NCI-H510A treated with DMSO at 0.1 percent for 48 hours (cell line): ENCODE measurements around the gene PTX3.

ENCODE experiments used
- DNase-seq: peaks from one replicate; lab custom pipeline; 2025; lab: John Stamatoyannopoulos, UW

The PTX3 gene

DNA sequence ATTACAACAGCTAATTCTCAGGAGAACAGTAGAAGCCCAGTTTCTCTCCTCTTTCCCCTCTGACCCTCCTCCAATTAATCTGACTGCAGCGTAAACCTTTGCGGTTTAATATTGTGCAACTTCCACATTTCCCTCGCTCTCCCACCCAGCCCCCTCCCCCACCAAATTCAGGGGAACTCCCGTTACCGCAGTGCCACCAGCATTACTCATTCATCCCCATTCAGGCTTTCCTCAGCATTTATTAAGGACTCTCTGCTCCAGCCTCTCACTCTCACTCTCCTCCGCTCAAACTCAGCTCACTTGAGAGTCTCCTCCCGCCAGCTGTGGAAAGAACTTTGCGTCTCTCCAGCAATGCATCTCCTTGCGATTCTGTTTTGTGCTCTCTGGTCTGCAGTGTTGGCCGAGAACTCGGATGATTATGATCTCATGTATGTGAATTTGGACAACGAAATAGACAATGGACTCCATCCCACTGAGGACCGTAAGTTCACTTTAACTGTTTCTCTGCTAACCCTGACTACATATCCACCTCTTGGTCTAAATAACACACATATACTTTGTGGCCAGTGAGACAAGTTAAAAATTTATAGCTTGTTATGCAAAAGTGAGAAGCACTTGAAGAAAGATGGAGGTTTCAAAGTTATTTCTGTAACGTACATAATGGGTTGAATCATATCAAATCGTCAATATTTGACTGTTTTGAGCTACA is at the start of gene PTX3:
PTX3 (plus strand) TSS at position 268 of the 709 bp plus-strand sequence; CDS start at position 352, 84 bp downstream.
- no peak for DNase-seq

DNA sequence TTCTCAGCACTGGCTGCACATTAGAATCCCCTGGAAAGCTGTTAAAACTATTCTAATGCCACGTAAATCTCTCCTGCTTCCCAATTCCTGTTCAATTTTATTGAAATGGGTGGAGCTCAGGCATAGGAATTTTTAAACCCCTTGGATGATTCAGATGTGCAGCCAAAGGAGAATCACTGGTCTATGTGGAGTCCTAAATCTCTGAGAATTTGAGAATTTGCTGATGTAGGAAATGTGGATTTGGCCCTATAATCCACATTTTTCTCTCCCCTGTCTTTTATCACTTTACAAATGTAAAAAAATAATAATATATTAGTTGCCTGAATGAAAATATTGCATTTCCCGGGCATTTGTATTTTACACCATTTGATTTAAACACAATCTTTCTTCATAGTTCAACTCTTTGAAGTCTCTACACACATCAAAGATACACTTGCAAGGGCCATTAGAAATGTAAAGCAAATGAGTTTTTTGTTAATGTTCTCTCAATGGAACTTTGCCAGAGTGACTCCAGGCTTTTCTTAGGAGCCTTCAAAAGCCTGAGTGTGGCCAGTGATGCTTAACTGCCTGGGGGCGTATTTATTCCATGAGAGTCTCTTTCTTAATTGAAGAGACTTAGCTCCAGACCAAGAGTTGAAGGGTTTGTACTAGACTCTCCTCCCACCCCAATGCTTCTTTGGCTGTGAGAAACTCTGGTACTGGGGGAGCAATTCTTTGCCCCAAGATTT is 48.8 kb upstream of the PTX3 start:
- no peak for DNase-seq

DNA sequence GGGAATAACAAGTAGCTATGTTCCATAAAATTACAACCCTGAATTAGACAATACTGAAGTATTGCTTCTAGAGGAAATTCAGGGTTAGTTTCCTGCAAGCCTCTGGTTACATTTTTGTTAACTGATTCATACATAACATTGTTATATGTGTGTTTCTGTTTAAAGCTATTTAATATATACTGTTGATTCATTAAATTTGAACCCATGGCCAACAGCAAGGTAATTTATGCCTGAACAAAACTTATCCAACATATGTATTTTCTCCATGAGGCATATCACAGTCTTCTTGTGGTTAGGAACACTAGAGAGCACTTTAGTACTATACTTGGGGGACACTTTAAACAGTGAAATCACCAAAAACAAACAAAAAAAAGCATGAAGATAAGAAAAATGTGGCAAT is 47.7 kb upstream of the PTX3 start:
- no peak for DNase-seq

DNA sequence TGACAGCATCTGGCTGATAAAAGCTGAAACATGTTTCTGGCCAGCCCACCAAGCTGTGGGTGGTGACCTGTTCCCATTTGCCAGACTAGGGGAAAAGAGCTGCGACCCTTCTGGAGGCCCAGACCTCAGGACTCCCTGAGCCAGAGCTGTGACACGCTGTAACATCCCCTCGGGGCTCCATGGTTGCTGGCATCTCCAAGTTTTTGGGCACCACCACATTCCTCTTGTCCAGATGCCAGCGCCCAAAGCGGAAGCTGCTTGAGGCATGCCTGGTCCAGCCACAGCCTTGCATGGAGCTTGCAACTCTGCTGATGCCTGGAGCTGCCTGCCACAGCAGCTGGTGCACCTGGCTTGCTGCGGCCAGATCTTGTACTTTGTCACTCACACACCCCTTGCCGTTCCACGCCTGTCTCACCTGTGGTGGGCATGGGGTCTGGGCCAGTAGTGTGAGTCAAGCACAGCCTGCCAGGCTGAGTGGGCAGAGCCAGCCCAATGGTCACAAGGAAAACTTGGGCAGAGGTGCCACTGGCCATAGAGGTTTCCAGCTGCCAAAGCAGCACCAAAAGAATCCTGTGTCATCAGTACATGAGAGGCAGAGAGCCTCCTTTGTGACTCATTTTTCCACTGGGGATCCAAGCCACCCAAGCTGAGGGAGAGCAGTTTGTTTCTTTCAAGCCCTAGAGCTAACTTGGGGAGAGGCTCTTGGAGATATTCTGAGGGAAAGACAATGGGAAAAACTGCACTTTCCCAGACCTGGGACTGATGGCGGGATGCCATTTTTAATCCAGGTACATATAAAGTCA is 45.7 kb upstream of the PTX3 start:
- no peak for DNase-seq

DNA sequence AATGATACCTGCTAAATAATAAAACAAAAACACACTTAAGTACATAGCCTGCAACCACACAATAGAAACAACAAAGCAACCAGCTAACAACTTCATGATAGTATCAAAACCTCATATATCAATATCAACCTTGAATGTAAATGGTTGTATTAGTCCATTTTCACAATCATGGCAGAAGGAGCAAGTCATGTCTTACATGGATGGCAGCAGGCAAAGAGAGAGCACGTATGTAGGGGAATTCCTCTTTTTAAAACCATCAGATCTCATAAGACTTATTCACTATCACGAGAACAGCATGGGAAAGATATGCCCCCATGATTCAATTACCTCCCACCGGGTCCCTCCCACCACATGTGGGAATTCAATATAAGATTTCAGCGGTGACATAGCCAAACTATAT is 44.5 kb upstream of the PTX3 start:
- DNase-seq, result no peak

DNA sequence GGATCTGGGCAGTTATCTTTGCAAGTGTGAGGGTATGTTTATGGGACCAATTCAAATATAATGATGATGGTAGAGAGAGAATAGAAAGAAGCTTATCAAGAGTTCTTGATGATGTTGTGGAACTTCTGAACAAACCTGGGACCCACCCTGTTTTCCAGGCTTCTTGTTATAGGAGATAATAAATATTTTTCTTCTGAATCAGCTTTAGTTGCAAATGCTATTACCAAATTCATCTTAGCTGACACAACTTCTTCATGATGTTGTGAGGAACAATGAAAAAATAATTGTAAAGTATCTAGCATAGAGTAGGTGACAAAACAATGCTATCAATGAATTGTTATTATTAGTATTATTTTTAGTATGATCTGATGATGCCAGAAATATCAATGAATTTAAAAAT is 43.5 kb upstream of the PTX3 start:
- no peak for DNase-seq

DNA sequence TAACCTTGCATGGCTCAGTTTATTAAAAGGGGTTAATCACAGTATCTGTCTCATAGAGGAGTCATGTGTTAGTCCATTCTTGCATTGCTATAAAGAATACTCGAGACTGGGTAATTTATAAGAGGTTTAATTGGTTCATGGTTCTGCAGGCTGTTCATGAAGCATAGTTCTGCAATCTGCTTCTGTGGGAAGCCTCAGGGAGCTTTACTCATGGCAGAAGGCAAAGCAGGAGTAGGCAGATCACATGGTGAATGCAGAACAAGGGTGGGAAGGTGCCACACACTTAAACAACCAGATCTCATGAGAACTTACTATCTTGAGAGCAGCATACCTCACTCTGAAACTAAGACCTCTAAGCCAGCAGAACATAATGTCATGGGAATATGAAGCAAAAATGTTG is 42.2 kb upstream of the PTX3 start:
- DNase-seq, result no peak

DNA sequence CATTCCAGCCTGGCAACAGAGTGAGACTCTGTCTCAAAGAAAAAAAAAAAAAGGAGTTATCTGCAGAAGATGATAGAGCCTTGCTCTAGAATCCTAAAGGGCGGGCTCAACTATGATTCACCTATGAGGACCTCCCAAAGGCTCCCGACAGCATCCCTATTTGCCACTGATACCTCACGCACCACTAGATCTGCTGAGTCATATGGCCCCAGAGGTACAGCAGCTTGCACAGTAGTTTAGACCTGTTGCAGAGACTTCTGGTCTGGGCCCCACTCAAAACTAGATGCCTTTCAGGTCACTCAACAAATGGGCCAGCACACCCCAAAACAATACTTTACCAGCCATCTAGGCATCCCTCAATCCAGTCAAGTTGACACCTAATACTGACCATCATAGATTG is 38.1 kb upstream of the PTX3 start:
- no peak for DNase-seq

DNA sequence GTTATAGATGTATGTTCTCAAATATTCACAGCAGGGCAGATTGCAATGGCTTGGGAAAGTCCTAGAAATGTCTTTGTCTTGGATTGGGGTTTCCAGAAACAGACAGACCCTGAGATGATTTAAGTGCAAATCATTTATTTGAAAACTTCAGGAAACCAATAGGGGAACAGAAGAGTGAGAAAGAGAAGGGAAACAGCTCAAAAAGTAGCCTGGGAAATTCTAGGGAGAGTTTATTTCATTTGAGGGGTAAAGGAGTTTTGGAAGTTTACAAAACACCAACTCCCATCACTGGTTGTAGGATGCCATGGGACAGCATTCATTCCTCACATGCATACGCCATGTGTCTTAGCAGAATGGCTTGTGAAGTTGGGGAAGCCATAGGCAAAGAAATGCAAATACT is 32.3 kb upstream of the PTX3 start:
- no peak for DNase-seq

DNA sequence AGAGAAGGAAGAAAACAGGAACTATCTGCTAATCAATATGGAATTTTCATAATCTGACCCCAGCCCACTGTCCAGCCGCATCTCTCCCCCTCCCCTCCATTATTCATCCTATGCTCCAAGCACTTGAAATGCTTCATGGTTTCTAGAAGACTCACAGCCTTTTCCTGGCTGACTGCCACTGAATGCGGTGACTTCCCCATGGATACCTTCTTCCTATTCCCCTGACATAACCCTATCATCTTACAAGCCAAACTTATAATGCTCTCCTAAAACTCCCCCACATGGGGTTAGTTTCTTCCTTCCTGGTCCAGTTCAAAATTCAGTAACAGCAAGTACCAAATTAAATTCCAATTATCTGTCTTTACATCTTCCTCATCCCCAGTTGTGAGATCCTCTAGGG is 31.2 kb upstream of the PTX3 start:
- no peak for DNase-seq

DNA sequence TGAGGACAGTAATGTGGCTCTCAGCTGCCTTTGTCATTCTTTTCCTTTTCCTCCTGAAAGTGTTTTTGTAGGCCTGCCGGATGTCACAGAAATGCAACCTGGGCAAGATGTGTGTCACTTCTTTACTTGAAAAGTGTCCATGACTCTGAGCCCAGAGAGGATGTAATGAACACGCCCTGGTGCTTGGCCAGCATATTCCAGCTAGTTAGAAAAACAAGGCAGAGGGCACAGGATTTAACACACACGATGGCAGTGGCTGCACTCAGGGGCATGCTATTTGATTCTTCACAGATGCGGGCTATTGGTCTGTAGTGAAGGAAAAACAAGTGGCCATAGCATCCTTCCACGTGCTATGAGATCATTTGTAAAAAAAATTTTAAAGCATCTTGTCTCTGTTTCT is 30.3 kb upstream of the PTX3 start:
- DNase-seq, result no peak

DNA sequence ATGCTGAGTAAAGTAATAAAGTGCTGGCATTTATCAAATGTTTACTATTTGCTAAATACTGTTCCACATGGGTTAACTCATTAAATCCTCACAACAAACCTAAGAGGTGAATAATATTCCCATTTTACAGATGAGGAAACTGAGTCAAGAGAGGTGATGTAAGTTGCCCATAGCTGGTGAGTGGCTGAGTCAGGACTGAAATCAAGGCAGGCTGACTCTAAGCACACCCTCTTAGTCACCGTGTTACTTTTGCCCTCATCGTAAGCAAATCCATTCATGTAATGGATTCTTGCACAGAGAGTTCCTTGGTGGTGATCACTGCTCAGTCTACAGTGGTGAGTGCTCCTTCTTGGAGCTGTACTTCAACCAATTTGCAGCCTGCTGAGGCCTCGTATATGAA is 28.9 kb upstream of the PTX3 start:
- no peak for DNase-seq

DNA sequence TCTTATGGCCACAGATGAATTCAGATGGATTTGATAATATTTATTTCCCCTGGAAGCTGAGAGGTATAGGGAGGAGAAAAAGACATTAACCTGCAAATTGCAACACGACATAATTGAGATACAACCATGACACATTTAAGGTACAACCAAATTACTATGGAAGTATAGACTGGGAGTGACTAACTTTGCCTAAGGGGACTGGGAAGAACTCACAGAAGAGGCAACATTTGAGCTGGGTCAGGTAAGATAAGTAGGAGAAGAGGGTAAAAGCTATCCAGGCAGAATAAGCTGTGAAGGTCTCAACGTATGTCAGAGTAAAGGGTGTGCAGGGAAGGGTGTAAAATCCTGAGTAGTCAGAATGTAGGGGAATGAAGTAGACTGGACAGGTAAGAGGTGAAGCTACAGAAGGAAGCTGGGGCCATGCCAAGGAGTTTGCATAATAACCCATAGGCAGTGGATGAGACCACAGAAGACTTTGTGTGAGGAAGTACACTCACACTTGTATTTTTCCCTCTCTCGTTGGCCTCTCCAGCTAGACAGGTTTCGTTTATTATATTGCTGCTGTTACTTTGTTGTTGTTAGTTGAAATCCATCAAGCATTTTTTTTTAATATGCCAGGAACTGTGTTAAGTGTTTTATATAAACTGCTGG is 28.0 kb upstream of the PTX3 start:
- no peak for DNase-seq

DNA sequence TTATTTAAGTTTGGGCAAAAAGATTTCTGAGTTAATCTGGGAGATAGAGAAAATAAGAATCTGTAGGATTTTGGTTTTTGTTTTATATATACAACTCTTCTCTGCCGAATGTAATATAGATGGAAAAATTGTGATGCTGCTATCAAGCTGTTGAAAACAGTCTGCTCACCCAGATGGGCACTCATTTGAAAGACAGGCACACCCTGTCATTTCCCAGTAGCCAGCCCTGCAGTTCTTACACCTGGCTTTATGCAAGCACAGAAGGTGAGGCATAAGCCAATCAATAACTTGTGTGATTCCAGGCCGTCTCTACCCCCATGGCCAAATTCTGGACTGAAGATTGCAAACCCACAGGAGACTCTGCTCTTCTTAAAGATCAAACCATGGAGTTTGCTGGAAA is 27.1 kb upstream of the PTX3 start:
- no peak for DNase-seq

DNA sequence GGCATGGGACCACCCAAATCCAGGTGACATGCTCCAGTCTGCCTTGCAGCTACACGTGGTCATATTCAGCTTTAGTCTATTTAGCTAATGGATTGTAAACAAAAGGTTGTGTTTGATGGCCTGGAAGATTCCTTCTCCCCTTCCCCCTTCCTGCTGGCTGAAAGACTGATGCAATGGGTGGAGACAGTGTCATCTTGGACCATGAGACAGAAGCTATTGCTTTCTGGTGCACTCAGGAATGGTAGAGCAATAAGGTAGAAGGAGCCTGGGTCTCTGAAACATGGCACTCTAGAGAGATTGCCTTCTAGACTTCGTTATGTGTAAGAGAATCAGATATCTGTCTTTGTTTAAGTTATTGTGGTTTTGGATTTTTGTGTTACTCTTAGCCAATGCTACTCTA is 25.7 kb upstream of the PTX3 start:
- no peak for DNase-seq

DNA sequence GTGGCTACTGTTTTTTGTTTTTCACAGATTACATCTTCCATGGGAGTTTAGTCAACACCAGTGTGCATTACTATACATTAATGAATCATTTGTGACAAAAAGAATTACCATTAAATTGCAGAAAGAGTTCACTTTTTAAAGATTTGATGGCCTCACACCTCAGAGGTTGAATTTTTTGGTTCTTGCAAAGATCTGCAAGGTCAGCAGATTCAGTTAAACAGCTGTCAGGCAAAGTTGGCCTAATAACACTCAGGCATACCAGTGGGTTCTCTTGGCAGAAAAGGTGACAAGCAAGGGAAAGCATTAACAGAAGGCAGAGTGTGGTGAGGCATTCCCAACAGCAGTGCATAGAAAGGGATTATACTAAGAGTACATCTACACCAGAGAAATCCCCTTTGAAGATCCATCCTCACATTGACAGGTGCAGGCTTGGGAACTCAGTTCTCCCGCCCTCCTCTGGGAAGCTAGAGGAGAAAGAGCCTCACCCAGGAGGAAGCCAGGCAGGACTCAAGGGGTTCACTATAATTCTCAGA is 24.3 kb upstream of the PTX3 start:
- no peak for DNase-seq

DNA sequence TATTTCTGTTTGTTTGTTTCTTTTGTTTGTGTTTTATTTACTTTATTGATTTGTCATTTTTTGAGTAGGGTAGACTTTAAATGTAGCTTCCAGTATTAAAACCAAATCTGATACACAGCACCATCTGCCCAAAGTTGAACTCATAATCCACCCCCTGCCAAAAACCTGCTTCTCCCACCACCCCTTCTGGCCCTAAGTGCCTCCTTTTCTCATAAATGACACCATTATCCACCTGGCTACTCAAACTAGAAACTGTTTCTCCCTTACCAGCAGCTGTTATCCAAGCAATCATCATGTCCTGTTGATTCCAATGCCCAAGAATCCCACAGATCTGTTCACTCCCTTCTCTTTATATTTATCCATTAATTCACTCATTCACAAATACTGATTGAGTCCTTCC is 21.8 kb upstream of the PTX3 start:
- no peak for DNase-seq

DNA sequence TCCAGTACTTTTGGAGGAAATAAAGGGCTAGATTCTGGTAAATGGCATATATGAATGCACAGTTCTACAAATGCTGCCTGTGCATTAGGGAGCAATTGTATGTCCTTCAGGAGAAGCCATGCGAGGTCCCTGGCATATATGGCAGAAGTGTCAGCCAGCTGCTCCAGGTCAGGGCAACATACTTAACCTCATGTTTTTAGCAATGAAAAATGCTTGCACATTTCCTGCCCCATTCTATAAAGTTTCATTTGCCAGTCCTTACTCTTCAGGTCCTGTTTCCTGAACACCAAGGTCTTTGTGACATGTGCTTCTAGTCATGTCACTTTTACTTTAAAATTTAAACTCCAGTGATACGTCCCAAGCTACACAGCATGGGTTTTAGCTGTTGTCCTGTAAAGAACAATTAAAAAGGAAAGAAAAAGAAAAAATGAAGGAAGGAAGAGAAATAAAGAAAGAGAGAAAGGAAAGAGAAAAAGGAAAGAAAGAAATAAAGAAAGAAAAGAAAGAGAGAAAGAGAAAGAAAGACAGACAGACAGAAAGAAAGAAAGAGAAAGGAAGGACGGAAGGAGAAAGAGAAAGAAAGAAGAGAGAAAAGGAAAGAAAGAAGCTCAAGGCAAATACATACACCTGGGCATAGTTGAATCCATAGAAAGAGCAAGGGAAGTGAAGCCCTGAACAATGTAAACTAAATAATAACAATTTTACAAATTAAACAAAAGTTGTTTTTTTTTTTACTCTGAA is 20.1 kb upstream of the PTX3 start:
- DNase-seq, result no peak

DNA sequence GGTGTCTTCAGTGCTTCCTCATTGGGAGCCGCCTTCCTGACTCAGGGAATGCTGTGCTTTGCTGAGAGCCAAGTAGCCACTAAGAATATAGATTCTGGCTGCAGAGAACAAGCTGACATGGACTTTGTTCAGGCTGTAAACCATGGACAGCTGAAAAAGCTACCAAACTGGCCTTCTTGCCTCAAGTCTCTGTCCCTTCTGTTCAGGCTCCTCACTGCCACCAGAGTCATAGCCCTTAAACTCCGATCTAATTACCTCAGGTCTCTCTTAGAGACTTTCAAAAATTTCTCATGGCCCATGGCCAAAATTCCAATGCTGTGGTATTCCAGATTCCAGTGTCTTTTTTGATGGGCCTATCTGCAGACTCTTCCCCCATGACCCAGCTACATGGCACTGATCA is 19.4 kb upstream of the PTX3 start:
- DNase-seq, result no peak

DNA sequence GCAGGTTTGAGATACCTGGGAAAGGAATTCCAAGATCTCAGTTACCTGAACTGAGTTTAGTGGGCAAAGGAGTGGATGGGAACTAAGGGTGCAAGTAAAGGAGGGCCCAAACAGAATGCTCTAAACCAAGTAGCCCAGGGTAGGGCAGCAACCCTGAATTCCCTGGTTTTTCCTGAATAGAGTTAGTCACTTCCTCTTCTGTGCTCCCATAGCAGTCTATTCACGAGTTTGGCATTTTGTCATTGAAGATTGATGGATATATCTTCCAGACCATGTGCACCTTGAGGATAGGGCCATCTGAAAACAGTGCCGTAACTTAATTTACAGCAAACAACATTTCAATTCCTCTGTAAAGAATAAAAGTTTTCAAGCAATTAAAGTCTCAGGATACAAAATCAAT is 18.5 kb upstream of the PTX3 start:
- no peak for DNase-seq

DNA sequence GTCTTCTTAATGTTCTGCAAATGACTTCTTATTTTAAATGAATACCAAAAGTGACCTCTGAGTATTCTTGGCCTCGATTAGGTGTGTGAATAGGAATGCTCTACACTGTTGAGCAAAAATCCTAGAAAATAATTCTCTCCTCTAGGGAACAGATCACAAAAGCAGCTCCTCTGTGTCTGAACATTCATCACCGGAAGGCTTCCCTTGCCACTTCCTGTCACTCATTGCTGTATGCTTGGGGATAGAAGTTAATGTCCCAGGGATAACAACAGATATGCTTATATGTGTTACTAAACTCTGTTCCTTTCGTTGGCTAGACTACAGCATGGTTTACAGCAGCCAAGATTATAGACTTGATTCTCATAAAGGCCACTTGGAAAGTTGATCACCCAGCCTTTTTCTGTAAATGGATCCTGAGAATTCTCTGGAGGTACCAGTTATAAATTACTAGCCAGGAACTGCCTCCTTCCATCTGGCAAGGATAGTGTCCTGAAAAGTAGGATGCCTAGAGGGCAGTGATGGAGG is 16.0 kb upstream of the PTX3 start:
- DNase-seq, result no peak
